Thymus (tissue), 11 donors: Measurements from ENCODE around the gene GLP2R. TPM values are rescaled to one million over a fixed set of nuclear protein-coding genes. Genes with fewer than 3 reads are reported as not detected.

ENCODE experiments used
- DNase-seq, 9 donors: peaks; one replicate each; pipeline ENCODE4 v3.0.0-alpha.2; 2013; ENCODE audit warnings: low spot score in 9 of 9, low read depth in 6 of 9, missing footprints in 1 of 9
- H3K27ac ChIP-seq, 2 donors: one replicate each; pipeline ENCODE4 v1.5.1; 2013; ENCODE audit warnings: control low read depth in 1 of 2, low read depth in 1 of 2, low read length in 1 of 2, mild to moderate bottlenecking in 1 of 2, moderate library complexity in 1 of 2
- H3K27me3 ChIP-seq, 2 donors: one replicate each; pipeline ENCODE4 v1.5.1; 2013; ENCODE audit warnings: low read length in 1 of 2; ENCODE audit not compliant: control insufficient read depth in 2 of 2, insufficient read depth in 1 of 2
- H3K36me3 ChIP-seq, 2 donors: one replicate each; pipeline ENCODE4 v1.5.1; 2013; ENCODE audit warnings: low read length in 1 of 2, mild to moderate bottlenecking in 1 of 2, moderate library complexity in 1 of 2; ENCODE audit not compliant: control insufficient read depth in 2 of 2, insufficient read depth in 2 of 2
- H3K4me1 ChIP-seq, 2 donors: one replicate each; pipeline ENCODE4 v1.5.1; 2013; ENCODE audit warnings: low read length in 2 of 2; ENCODE audit not compliant: control insufficient read depth in 2 of 2, insufficient read depth in 2 of 2
- H3K4me3 ChIP-seq, 2 donors: one replicate each; pipeline ENCODE4 v1.5.1; 2013; ENCODE audit warnings: low read length in 2 of 2, control low read depth in 1 of 2, mild to moderate bottlenecking in 1 of 2
- H3K9me3 ChIP-seq, 2 donors: one replicate each; pipeline ENCODE4 v1.5.1; 2013; ENCODE audit warnings: low read length in 1 of 2, mild to moderate bottlenecking in 1 of 2; ENCODE audit not compliant: control insufficient read depth in 2 of 2, insufficient read depth in 1 of 2
- WGBS: extraction: QIAGEN DNeasy Blood & Tissue Kit; methylation state at CpG from one replicate; pipeline ENCODE4 v1.1.7; 2013; 5-methylcytosine and 5-hydroxymethylcytosine counted together
- polyA plus RNA-seq: library from polyadenylated mRNA; stranded (reverse); fragments of 200-250 nt; gene quantifications from one replicate; pipeline ENCODE4 v1.2.3, GENCODE V29; 2013
- total RNA-seq: library from RNA; stranded (reverse); fragments of 120-200 nt; gene quantifications from one replicate; pipeline ENCODE4 v1.2.4, GENCODE V29; 2013
- donor health status: healthy.

Gene GLP2R
- total and polyA plus RNA-seq, 2 donors = 0.05 to 0.09 TPM

DNA sequence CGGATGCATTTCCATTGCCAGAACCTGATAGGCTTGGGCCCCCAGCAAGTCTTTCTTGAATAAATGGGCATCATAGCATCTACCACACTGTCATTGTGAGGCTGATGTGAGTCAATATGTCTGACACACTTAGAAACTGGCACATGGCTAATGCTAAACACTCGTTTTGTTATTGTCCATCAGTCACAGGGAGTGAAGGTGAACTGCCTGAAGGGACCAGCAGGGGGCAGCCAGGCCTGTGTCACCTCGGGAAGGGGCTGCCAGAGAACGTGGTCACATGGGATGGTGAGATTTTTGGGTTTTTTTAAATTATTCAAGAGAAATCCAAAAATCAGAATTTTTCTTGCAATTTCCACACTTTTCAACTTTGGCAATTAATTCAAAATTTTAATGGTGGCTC, 80.2 kb downstream of the GLP2R start:
- no peak overlapping the region for H3K27ac ChIP-seq
- no peaks in the 10 kb centered on the region for H3K36me3 ChIP-seq
- DNase-seq = peak in 2 of 9 donors; percentile 10 to 26
- 5% methylated on average over 4 of the region's 4 CpGs for WGBS
- H3K4me1 ChIP-seq = no peaks in the 10 kb centered on the region
- no peak overlapping the region for H3K4me3 ChIP-seq
- no peaks in the 10 kb centered on the region for H3K9me3 ChIP-seq
- peaks cover 0 to 8% of the 10 kb centered on the region in 2 donors for H3K27me3 ChIP-seq

DNA sequence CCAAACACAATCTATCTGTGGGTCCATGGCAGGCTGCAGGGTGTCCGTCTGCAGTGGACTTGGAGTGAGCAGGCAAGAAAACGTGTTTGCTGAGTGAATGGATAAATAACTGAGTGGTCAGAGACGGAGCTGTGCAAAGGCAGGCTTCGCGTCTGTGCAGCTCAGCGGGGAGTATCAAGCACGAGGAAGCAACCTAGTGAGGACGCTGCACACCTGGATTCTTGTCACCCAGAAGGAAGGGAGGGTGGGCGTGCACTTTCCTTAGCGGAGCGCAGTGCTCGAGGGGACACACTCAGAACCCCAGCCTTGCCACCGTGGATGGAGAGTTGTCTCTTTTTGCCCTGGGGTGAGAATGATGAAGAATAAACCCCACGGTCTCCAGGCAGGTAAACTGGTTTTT, 80.9 kb downstream of the GLP2R start:
- Histone ChIP-seq H3K4me3 (no peak overlapping the region), H3K27me3 (peaks cover 0 to 4% of the 10 kb centered on the region in 2 donors), H3K27ac (no peak overlapping the region), H3K36me3 (no peaks in the 10 kb centered on the region), H3K4me1 (no peaks in the 10 kb centered on the region), H3K9me3 (no peaks in the 10 kb centered on the region)
- DNase-seq = no peak
- WGBS = 89% methylated on average over 14 of the region's 14 CpGs

DNA sequence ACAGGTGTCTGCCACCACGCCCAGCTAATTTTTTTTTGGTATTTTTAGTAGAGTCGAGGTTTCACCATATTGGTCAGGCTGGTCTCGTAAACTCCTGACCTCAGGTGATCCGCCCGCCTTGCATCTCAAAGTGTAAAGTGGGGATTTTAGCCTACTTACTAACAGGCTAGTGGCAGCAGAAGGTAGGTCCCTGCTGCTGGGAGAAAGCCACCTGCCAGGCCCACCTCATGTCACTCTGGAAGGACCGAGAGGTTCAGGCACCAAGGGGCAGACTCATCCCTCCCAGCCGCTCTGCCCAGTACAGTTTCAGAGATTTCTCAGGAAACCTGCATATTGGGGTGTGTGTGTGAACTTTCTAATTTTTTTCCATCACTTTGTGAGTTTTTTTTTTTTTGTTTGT, 81.4 kb downstream of the GLP2R start:
- Histone ChIP-seq H3K27me3 (peaks cover 0 to under 1% of the 10 kb centered on the region in 2 donors), H3K36me3 (no peaks in the 10 kb centered on the region), H3K4me3 (no peak overlapping the region), H3K27ac (no peak overlapping the region), H3K9me3 (no peaks in the 10 kb centered on the region), H3K4me1 (no peaks in the 10 kb centered on the region)
- DNase-seq = no peak
- 91% methylated on average over 7 of the region's 7 CpGs for WGBS

DNA sequence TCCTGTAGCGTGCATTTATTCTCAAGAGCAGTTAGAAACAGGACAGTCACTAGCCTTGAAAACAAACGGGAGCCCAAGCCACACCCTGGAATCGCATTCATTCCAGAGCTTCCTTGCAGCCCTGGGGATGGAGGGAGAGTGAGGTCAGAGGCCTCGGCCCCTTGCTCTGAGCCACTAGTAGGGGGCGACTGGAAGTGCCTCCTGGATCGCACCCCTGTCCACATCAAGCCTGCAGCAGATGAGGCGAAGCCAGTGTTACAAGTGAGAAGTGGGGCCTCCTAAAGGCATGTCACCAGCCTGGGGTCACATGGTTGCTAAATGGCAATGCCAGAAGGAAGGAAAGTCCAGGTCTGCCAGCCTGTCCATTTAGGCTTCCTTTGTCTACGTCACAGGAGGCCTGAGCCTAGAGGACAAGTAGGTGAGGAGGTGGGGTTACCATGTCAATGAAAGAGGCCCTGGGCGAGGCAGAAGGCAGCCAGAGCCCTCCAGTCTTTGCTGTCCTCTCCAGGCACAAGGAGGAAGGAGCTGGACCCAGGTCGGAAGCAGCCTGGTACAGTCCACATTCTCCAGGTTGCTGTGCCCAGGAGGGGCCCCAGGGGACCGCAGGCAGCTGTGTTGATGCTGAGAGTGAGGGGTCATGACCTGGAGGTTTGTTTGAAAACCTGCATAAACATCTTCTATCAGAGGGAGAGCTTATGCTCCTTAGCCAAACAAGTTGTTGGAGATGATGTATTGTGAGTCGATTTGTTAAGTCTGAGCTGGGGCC, 82.3 kb downstream of the GLP2R start:
- Histone ChIP-seq H3K27ac (no peak overlapping the region), H3K4me3 (no peak overlapping the region), H3K36me3 (no peaks in the 10 kb centered on the region), H3K27me3 (no peaks in the 10 kb centered on the region), H3K9me3 (no peaks in the 10 kb centered on the region), H3K4me1 (no peaks in the 10 kb centered on the region)
- WGBS = 72% methylated on average over 12 of the region's 12 CpGs
- no peak for DNase-seq

DNA sequence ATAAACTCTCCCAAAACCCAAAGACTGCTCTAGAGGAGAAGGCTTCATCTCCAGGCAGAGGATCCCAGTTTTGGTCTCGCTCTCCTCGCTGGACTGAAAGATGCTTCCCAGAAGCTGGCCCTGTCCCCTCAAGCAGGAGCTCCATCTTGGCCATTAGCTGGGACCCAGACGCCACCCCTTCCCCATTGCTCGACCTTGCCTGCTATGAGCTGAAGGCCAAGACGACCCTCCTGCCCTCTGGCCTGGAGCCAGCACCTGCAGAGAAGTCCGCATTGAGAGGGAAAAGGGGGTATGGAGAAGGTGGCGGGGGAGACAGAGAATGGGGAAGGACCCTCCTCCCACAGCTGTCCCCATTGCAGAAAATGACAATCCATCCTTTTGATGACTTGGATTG, 82.9 kb downstream of the GLP2R start:
- Histone ChIP-seq H3K27me3 (no peaks in the 10 kb centered on the region), H3K27ac (no peak overlapping the region), H3K36me3 (no peaks in the 10 kb centered on the region), H3K9me3 (no peaks in the 10 kb centered on the region), H3K4me3 (no peak overlapping the region), H3K4me1 (no peaks in the 10 kb centered on the region)
- 89% methylated on average over 7 of the region's 7 CpGs for whole genome bisulfite sequencing
- no peak for DNase-seq

DNA sequence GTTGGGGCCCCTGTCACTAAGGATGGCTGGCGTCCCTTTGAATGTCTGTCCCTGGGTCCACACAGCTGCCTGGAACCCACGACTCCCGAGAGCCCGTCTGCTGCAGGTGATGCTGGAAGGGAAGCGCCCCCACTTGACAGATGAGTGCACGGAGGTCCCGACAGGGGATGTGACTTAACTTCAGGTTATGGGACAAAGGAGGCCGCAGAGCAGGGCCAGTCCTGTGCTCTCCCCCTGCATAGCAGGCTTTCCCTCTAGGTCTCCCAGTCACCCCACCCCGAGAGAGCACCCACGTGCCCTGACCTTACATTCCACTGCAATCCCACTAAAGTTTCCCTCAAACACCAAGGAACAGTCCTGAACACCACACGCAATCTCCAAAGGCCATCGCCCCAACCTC, 85.4 kb downstream of the GLP2R start:
- no peak for DNase-seq
- Histone ChIP-seq H3K9me3 (no peaks in the 10 kb centered on the region), H3K4me3 (no peak overlapping the region), H3K27me3 (no peaks in the 10 kb centered on the region), H3K36me3 (peaks cover 1 to 3% of the 10 kb centered on the region in 2 donors), H3K27ac (no peak overlapping the region), H3K4me1 (no peaks in the 10 kb centered on the region)
- WGBS = 92% methylated on average over 12 of the region's 12 CpGs

DNA sequence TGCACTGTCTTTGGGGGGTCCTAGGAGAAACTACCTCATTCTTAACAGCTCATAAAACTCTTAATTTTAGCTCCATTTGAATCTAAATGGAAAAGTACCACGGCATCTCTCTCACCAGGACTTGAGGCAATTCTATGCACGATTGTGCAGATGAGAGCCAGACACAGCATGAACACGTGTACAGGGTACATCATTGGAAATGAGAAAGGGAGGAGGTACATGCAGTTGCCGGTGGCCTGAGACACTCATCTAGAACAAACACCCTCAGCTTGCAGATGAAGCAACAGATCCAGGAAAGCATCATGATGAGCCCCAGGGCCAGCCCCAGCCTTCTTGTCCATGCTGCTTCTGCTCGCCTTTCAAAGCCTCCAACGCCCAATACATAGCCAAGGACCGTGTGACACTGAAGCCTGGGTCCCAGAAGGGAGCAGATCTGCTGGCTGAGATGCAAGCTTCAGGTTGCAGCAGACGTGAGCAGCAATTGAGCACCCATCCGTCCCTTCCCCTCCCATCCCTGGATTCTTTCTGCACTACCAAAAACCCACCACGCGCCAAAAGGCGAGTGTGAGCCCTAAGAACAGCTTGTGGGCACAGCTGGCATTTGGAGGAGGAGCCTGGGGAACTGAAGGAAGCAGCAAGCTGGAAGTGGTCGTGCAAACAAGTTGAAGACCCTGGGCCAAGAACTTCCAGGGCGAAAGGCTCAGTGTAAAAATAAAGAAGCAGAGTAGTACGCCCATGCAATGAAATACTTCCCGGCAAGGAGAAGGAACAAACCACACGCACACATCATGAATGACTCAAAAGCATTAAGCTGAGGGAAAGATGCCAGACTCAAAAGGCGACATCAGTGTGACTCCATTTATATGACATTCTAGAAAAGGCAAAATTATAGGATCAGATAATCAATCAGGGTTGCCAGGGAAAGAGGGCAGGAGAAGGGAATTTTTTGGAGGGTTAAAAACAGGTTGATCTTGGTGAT, 86.7 kb downstream of the GLP2R start:
- no peak for DNase-seq
- Histone ChIP-seq H3K27me3 (no peaks in the 10 kb centered on the region), H3K4me1 (no peaks in the 10 kb centered on the region), H3K4me3 (no peak overlapping the region), H3K9me3 (no peaks in the 10 kb centered on the region), H3K36me3 (peaks cover 2 to 5% of the 10 kb centered on the region in 2 donors), H3K27ac (no peak overlapping the region)
- 81% methylated on average over 18 of the region's 18 CpGs for WGBS

DNA sequence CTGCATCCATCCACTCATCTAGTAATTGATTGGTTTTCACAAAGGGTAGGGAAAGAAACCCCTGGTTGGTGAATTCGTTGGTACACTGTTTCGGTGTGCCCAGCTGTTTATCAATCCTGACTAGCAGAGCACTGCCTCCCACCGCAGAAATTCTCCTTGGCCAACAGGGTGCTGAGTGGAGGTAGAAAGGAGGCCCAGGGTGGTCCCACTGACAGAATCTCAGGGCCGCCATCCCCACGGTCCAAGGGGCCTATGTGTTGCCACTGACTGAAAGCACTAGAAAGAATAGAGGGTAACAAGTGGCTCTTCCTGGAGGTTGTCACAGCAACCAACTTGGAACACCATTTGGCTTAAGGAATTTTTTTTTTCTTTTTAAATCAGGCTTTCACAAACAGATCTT, 87.8 kb downstream of the GLP2R start:
- no peak for DNase-seq
- 99% methylated on average over 5 of the region's 5 CpGs for WGBS
- Histone ChIP-seq H3K27me3 (no peaks in the 10 kb centered on the region), H3K27ac (no peak overlapping the region), H3K9me3 (no peaks in the 10 kb centered on the region), H3K4me1 (no peaks in the 10 kb centered on the region), H3K4me3 (no peak overlapping the region), H3K36me3 (peaks cover 2 to 10% of the 10 kb centered on the region in 2 donors)

DNA sequence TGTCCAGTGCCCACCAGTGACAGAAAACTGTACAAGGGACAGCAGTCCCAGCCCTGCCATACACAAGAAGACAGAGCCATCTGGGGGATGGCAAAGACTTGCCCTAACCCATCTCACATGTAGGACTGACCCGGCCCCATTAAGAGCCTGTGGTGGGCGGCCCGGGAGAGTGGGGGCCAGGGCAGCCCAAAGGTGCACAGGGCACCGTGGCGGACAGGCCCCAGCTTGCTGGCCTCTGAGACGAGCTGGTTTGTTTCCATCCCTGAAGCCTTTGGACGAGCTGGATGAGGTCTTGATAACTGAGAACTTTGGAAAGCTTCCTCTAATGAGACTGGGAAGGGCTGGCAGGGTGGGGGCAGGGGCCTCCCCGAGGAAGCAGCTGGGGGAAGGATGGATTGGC, 90.4 kb downstream of the GLP2R start:
- H3K27me3 ChIP-seq = no peaks in the 10 kb centered on the region
- no peak for DNase-seq
- no peak overlapping the region for H3K27ac ChIP-seq
- no peak overlapping the region for H3K4me3 ChIP-seq
- peaks cover 2 to 10% of the 10 kb centered on the region in 2 donors for H3K36me3 ChIP-seq
- WGBS = 95% methylated on average over 8 of the region's 8 CpGs
- H3K4me1 ChIP-seq = no peaks in the 10 kb centered on the region
- no peaks in the 10 kb centered on the region for H3K9me3 ChIP-seq
